GM19043 (cell line): ENCODE data around the gene C1QC.

ENCODE experiments used
- ATAC-seq: cut with Tn5 transposase; IDR thresholded peaks from one replicate; pipeline ENCODE4 v1.9.1; 2021; ENCODE audit warnings: low read depth; ENCODE audit not compliant: unreplicated experiment

Gene C1QC

DNA sequence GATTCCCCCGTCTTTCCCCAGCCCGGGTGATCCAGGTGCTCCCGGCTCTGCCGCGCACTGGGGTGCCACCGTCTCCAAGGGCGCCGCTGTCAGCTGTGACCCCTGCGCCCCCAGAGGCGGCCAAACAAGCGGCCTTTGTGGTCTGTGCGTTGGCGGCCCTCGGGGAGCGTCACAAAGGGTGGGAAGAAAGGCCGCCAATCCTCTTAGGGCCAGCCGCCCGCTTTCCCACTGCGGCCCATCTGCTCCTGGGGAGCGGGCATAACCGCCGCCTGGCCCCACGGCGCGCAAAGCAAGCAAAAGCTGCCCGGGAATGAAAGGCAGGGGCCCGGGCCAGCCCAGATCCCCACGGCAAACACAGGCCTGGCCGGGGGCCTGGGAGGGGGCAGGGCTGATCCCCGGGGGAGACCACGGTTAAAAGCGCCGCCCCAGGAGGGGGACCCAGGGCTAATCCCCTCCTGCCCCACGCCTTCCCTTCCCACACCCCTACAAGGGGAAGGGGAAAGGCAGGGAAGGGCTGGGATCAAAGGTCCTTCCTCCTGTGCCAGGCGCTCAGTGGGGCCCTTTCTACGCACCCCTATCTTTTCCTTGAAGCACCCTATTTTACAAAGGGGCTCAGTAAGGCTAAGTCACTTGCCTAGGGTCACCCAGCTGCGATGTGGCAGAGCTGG lies 33.6 kb downstream of the C1QC start:
- no peak for ATAC-seq

DNA sequence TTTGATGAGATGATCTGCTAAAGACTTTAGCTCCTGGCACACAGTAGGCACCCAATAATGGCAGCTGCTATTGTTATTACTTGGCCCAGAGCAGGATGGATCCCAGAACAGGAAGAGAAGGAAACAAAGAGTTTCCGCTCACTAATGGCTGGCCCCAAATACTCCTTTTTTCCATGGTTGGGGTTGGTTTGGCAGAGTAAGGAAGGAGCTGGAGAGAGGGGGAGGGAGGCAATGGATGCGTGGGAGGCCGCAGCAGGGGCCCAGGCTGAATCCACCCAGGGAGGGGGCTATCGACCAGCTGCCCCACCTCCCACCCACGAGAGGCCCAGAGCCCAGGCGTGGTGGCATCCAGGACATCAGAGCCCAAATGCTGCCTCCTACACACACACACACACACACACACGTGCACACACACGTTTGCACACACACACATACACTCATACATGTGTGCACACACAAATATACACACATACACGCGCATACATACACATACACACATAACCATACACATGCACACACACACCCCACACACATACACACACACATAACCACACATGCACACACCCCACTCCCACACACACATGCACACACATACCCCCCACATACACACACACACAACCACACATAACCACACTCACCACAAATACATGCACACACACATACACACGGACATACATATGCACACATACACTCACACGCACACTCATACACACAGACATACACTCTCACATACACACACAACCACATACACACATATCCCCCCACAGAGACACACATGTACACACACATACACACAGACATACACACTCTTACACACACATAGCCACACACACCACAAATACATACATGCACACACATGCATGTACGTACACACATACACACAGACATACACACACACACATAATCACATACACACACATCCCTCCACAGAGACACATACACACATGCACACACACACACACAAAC lies 34.8 kb downstream of the C1QC start:
- no peak for ATAC-seq

DNA sequence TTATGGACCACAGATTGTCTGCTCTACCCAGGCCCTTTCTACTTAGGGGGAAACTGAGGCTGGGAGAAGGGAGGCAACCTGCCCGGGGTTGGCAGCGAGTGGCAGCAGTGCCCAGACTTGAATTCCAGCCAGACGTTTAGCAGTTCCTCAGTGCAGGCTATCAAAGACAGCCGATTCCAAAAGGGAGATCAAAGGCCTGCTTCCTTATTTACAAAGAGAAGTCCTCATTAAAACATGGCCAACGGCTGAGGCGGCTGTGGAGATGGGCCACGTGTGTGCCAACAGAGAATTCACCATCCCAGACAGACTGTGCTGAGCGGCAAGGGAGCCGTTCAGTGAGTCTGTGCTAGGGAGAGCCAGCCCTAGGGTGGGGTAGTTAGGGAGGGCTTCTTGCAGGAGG lies 37.3 kb downstream of the C1QC start:
- ATAC-seq, result no peak

DNA sequence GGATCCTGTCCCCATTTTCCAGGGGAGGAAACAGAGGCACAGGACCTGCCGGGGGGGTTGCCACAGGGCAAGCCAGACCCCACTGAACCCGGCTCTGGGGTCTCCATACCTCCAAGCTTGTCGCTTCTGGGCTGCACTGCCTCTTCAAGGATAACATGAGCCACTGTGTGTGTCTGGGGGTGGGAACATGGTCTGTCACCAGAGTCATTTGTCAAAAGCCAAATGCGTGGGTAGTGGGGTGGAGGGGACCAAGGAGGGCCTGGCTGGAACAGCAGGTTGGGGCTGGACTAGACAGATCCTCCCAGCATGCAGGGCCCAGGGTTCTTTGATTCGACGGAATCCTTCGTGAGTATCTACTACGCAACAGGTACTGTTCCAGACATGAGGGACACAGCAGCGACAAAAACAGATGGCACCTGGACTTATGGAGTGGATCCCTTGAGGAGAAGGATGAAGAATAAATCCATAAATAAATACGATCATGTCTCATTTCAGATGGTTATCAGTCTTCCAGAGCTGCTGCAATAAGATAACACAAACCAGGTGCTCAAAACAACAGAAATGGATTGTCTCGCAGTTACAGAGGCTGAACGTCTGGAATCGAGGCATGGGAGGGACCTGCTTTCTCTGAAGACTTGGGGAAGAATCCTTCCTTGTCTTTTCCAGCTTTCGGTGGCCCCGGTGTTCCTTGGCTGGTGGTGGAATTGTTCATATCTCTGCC lies 38.3 kb downstream of the C1QC start:
- no peak for ATAC-seq

DNA sequence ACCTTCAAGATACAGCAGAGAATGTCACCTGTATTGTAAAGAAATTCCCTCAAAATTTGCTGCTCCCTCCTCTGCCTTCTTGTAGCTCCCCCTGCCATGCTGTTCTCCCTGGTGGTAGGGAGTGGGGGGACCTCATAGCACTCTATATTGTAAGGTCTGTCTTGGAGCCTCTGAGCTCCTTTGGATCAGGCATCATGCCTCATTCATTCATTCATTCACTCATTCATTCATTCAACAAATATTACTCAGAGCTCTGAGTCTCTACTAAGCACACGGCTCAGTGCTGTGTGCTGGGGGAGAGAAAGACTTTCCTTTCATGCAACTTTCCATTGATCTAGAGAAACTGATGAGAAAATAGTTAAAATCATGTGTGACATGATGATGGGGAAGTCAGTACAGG lies 40.1 kb downstream of the C1QC start:
- no peak for ATAC-seq

DNA sequence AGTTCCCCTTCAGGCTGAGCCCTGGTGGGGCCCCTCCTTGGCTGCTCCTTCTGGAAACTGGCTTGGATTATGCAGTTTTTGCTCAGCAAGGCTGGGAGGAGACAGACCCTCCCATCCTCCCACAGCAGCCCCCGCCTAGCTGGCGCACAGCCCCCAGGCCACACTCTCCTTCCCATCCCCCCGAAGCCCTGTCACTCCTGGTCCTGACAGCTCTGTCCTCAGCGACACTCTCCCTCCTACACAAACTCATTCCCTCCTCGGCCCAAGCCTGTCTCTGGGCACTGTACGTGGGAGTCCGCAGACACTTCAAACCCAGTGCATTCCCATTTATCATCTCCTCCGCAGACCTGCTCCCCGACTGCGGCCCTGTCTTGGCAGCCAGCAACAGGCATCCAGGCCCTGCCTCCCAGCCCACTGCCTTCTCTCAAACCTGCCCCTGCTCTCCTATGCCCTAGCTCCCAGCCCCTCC lies 42.2 kb downstream of the C1QC start:
- no peak for ATAC-seq

DNA sequence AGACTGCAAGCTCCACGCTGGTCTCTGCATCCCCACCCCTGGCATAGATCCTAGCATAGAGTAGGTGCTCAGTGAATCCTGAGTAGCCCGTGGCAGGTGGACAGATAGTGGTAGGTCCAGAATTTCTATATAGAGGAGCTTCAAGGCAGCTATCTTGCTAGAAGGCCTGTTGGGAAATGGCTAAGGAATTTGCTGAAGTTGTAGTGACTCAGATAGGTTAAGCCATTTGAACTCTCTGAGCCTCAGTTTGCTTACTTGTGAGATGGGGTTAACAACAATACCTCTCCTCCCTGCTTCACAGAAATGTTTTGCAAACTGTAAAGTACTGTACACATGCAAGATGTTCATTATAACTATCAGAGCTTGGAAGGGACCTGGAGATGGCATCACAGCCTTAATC lies 43.8 kb downstream of the C1QC start:
- ATAC-seq, result no peak

DNA sequence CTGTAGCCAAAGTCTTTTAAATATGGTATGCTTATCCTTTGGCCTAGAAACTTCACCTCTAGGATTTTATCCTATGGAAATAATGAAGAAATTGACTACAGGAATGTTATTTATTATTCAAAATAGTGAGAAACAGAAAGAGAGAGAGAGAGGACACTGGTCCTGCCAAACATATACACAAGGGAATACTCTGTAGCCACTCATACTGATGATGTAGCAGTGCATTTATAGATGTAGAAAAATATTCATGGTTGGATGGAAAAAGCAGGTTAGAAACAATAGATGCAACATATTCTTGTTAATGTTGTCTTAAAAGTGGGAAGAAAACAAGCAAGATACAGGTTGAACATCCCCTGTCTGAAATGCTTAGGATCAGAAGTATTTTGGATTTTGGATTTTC lies 45.0 kb downstream of the C1QC start:
- ATAC-seq, result no peak

DNA sequence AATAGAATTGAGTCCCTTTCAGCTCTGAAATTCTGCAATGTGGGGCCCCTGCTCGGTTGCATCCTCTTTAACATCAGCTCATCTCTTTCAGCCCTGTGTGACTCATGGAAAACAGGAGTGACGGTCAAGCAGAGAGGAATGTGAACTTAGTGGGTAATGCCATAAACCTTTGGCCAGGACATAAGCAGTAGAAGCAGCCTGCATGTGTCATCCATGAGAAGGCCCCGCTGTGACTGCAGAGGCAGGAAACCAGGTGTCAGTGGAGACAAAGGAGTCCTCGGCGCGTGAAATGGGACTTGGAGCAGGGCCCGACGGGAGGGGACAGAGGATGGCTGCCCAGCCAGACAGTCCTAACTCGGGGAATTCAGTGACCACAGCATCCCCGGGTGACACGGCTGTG lies 46.1 kb downstream of the C1QC start:
- no peak for ATAC-seq

DNA sequence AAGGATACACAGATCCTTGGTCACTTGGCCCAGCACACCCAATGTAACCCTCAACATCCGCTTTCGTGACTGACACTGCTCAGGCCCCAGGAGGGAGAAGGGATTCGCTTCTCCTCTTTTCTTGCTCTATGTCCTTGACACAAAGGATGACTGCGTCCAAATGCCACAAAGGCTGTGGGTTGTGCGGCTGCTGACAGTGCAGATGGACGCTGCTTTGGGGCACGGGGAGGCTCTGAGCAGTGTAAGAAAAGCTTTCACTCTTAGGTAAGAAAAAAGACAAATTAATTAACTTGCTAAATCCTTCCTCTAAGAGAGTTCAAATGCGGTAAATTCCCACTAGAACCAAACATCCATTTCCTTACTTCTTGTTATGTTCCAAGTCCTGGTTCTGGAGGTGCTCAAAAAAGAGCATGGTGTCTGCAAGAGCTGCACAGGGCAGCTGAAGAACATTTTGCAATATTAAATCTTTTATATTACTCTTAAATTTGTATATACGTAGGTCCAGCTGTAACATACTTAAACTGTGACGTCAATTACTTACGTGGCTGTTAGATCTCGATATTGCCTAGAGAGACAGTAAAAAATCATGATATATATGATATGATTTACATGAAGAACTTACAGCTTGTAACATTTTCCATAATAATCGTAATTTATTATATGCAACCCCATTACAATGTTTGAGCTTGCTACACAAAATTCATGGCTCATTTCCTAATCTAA lies 47.8 kb downstream of the C1QC start:
- ATAC-seq, result no peak

DNA sequence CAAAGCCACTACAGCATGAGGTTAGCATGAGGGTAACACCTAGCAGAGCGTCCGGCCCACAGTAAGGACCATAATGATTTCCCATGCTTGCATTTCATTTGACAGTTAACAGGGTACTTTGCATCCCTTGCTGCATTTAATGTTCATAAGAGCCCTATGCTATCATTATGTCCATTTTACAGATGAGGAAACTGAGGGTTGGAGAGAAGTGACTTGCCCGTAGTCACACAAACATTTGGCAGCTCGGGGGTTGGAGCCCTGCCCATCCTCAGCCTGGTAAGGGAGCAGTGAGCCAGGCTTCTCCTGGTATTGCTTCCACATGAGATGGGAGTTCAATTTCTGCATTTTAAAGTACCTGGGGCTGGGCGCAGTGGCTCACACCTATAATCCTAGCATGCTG lies 50.7 kb downstream of the C1QC start:
- no peak for ATAC-seq

DNA sequence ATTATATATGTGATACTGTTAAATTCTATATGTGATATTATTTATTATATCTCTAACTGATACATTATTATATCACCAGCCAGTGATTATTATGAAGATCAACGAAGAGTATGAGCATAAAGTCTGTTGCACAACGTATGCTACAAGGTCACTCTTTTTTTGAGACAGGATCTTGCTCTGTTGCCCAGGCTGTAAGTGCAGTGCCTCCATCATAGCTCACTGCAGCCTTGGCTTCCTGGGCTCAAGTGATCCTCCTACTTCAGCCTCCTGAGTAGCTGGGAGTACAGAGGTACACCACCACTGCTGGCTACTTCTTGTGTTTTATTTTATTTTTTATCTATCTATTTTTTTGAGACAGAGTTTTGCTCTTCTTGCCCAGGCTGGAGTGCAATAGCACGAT lies 53.2 kb downstream of the C1QC start:
- ATAC-seq, result no peak
